K562 (cell line): Measurements from ENCODE around the gene PHYKPL. TPM values are rescaled to one million over a fixed set of nuclear protein-coding genes. Genes with fewer than 3 reads are reported as not detected.

ENCODE experiments used
- HNRNPL ChIP-seq: fragments of 200-400 bp; formaldehyde crosslinking; IDR thresholded peaks from 2 replicates; pipeline ENCODE4 v1.6.1; 2017; ENCODE audit warnings: low read depth, mild to moderate bottlenecking, low read length
- ID3 ChIP-seq, 2 experiments: fragments of 250-450 bp in 1 of 2; fragments of 450-650 bp in 1 of 2; sonication (Bioruptor Pico) in 1 of 2; IDR thresholded peaks; 2 replicates each; pipeline versions ENCODE4 v1.6.1 to v1.8.0; 2016 to 2021; ENCODE audit warnings: mild to moderate bottlenecking in 2 of 2, moderate library complexity in 2 of 2, missing compliant biosample characterization in 1 of 2, missing genetic modification characterization in 1 of 2
- MCM7 ChIP-seq, 2 experiments: fragments of 450-650 bp; IDR thresholded peaks; 2 replicates each; pipeline ENCODE4 v1.6.1; 2016 to 2018
- NONO ChIP-seq, 2 experiments: fragments of 200-400 bp in 1 of 2; fragments of 450-650 bp in 1 of 2; formaldehyde crosslinking in 1 of 2; IDR thresholded peaks; 2 replicates each; pipeline ENCODE4 v1.6.1; 2017; ENCODE audit warnings: low read depth in 2 of 2, mild to moderate bottlenecking in 2 of 2, moderate library complexity in 2 of 2, low read length in 1 of 2
- STAT6 ChIP-seq: sonication (generic); formaldehyde crosslinking; IDR thresholded peaks from 2 replicates; pipeline ENCODE4 v1.8.1; 2023; ENCODE audit warnings: mild to moderate bottlenecking, missing genetic modification reagents
- TFAP4 ChIP-seq: sonication (generic); formaldehyde crosslinking; IDR thresholded peaks from 2 replicates; pipeline ENCODE4 v1.8.0; 2022; ENCODE audit warnings: missing genetic modification reagents, mild to moderate bottlenecking, moderate library complexity, borderline replicate concordance
- ZNF263 ChIP-seq: sonication (generic); formaldehyde crosslinking; IDR thresholded peaks from 2 replicates; pipeline ENCODE4 v1.8.0; 2022; ENCODE audit warnings: mild to moderate bottlenecking, missing genetic modification reagents, borderline replicate concordance
- ZNF609 ChIP-seq: sonication (generic); formaldehyde crosslinking; IDR thresholded peaks from 2 replicates; pipeline ENCODE4 v1.8.1; 2023; ENCODE audit warnings: missing genetic modification reagents, mild to moderate bottlenecking, borderline replicate concordance
- ZNF780A ChIP-seq: fragments of 250-450 bp; sonication (Bioruptor Pico); IDR thresholded peaks from 2 replicates; pipeline ENCODE4 v1.5.0; 2021; ENCODE audit warnings: mild to moderate bottlenecking
- ZNF830 ChIP-seq: fragments of 250-450 bp; sonication (Bioruptor Pico); IDR thresholded peaks from 2 replicates; pipeline ENCODE4 v1.5.0; 2021; ENCODE audit warnings: mild to moderate bottlenecking
- polyA plus RNA-seq, 8 experiments: library from polyadenylated mRNA; depleted of rRNA in 4 of 8; stranded (reverse) in 5 of 8; unstranded in 3 of 8; fragments of >200 nt; fragmentation: Nextera tagmentation in 2 of 8; fragmentation: Illumina TruSeq in 1 of 8; extraction: Ambion mirVana in 2 of 8; extraction: Trizol in 1 of 8; gene quantifications; 2 replicates each; pipeline versions ENCODE4 v1.2.1 to v1.2.3, GENCODE V29; 2011 to 2014; ENCODE audit warnings: inconsistent platforms in 1 of 8, missing spikeins in 1 of 8
- total RNA-seq, 7 experiments: library from RNA; depleted of rRNA in 6 of 7; stranded (reverse); fragments of >200 nt in 6 of 7; fragmentation: Illumina TruSeq in 2 of 7; extraction: Trizol in 2 of 7; gene quantifications; 2 replicates each; pipeline versions ENCODE4 v1.2.1 to v1.2.3, GENCODE V29; 2011 to 2021; ENCODE audit warnings: low replicate concordance in 1 of 7
- TF ChIP-seq, protein P1 (sequence below): fragments of 450-650 bp; IDR thresholded peaks from 2 replicates; pipeline ENCODE4 v1.6.1; 2018; ENCODE audit warnings: mild to moderate bottlenecking, low read depth; ENCODE audit not compliant: partially characterized antibody

The PHYKPL gene
- total and polyA plus RNA-seq, 9 of the 15 experiments (the other 6 are each of a cell fraction or from before 2014, with no cell fraction given) = 4.7 to 34.7 (median 18.6) TPM

GRCh38 chr5:178170455-178170854 is 62.1 kb downstream of the PHYKPL start (continued):
- no peak for TF ChIP-seq HNRNPL
- no peak for TF ChIP-seq ZNF780A
- no peak for TF ChIP-seq STAT6 (CRISPR knock-in tag)
- TF ChIP-seq, protein P1, sequence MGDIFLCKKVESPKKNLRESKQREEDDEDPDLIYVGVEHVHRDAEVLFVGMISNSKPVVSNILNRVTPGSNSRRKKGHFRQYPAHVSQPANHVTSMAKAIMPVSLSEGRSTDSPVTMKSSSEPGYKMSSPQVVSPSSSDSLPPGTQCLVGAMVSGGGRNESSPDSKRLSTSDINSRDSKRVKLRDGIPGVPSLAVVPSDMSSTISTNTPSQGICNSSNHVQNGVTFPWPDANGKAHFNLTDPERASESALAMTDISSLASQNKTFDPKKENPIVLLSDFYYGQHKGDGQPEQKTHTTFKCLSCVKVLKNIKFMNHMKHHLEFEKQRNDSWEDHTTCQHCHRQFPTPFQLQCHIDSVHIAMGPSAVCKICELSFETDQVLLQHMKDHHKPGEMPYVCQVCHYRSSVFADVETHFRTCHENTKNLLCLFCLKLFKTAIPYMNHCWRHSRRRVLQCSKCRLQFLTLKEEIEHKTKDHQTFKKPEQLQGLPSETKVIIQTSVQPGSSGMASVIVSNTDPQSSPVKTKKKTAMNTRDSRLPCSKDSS = no peak
- TF ChIP-seq TFAP4 = no peak
- TF ChIP-seq ZNF830 (CRISPR knock-in tag) = no peak
- TF ChIP-seq MCM7 (IDR thresholded peaks at IDR 0.05) = no peak
- no peak for TF ChIP-seq ZNF609 (CRISPR knock-in tag)
- TF ChIP-seq NONO (IDR thresholded peaks at IDR 0.05; ENCODE audit: low read depth in 2 of 2, low read length in 1 of 2) = no peak
- TF ChIP-seq ID3 (CRISPR knock-in tag; IDR thresholded peaks at IDR 0.05) = no peak
- TF ChIP-seq ID3 (tag; IDR thresholded peaks at IDR 0.05) = no peak
- no peak for TF ChIP-seq ZNF263 (CRISPR knock-in tag)
